VCaP (cell line): ENCODE results near the gene ZHX3.

Experiments
- H3K27ac ChIP-seq: fragments of 450-650 bp; 2 replicates; pipeline ENCODE4 v1.5.1; 2017
- TF ChIP-seq, protein P1 (sequence below): fragments of 450-650 bp; conservative IDR thresholded peaks from 2 replicates; pipeline ENCODE4 v1.5.1; 2017; ENCODE audit warnings: mild to moderate bottlenecking, moderate library complexity

The ZHX3 gene

DNA sequence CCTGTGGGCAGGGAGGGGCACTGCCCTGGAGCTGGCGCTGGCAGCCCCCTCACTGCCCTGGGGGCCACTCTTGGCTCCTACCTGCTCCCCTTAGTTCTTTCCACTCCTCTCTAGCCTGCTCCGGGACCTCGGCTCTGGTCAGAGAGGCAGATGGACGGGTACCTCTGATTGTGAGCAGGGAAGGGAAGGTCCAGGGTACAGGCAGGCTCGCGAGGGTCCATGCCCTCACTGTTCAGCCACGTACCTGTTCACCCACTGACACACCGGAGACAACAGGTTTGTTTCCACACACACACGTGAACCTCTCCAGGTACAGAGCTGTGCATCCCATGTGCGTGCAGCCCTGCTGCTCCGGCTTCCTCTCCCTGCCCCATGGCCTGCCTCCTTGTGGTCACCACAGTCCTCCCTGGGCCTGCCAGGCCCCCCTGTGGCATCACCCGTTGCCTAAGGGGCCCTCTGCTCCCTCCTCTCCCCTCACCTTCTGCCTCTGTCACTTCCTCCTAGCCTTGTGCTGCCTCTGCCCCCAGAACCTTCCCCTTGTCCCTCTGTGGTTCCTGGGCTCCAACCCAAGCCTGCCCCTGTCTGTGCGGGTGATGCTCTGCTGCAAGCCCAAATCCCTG lies 46.8 kb upstream of the ZHX3 start:
- no peak overlapping the region for H3K27ac ChIP-seq
- TF ChIP-seq, protein P1, sequence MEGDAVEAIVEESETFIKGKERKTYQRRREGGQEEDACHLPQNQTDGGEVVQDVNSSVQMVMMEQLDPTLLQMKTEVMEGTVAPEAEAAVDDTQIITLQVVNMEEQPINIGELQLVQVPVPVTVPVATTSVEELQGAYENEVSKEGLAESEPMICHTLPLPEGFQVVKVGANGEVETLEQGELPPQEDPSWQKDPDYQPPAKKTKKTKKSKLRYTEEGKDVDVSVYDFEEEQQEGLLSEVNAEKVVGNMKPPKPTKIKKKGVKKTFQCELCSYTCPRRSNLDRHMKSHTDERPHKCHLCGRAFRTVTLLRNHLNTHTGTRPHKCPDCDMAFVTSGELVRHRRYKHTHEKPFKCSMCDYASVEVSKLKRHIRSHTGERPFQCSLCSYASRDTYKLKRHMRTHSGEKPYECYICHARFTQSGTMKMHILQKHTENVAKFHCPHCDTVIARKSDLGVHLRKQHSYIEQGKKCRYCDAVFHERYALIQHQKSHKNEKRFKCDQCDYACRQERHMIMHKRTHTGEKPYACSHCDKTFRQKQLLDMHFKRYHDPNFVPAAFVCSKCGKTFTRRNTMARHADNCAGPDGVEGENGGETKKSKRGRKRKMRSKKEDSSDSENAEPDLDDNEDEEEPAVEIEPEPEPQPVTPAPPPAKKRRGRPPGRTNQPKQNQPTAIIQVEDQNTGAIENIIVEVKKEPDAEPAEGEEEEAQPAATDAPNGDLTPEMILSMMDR, result no peak

DNA sequence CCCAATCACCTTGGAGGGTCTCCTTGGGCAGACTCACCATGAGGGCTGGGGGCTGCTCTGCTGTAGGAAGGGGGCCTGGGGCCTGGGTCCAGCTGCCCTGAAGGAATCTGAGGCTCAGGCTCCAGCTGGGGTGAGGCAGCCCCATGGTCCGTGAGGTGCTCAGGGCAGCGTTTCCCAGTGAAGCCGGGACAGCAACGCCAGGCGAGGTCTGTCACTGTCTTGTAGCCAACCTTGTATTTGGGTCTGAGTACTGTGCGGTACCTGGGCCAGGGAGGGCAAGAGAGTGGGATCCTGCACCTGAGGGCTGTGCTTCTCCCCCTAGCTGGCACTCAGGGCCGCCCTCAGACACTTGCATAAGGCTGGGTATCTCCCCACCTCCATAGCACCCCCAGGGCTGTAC lies 46.1 kb upstream of the ZHX3 start:
- H3K27ac ChIP-seq, result no peak overlapping the region
- TF ChIP-seq, protein P1, result no peak

DNA sequence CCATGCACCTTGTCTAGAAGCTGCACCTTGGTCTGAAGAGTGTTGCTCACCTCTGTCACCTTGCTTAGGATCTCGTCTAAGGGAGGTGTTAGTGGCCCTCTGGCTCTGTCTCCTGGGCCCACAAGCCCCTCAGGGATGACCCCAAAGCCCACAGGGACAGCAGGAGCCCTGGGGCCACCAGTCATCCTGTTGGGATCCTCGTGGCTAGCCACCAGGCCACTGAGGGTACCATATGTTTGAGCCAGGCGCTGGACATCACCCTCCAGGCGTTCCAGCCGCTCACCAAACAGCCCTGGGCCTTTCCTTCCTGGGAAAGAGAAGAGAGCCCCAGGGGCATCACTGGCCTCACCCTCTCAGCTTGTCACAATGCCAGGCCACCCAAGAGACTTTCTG lies 45.2 kb upstream of the ZHX3 start:
- TF ChIP-seq, protein P1, result no peak

DNA sequence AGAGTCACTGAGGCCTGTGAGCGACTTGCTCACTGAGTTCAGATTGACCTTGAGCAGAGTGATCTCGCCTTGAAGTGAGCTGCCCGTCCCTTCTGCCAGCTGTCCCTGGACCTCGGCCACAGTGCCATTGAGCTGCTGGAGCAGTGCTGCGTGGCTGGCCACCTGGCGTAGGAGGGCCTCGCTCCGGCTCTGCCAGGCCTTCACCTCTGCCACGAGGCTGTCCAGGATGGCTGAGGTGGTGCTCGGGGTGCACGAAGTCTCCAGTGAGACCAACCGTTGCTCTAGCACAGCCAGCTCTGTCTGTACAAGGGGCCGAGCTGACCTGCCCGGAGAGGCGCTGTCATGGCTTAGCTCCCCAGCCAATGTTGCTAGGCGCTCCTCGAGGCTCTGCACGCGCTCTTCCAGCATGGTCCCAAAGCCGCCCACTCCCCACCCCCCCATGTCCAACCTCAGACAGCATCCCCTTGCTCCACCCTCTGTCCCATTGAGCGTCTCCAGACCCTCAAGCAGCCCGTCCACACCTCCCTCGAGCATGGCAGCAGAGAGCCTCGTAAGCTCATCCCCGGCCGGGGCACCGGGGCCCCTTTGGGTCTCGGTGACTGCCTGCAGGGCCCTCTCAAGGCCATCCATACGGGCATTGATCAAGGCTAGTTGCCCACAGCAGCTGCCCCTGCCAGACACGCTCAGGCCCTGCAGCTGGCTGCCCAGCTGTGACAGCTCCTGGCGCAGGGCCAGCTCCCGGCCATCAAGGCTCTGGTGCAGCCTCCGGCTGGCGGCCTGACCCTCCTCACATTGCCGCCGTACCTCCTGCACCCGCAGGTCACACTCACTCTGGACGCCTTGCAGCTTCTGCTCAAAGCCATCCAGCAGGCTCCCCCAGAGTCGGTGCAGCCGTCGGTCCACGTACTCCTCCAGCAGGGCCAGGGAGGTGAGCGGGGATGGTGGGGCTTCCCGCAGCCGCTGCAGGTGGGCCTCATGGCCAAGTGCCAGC lies 44.5 kb upstream of the ZHX3 start:
- TF ChIP-seq, protein P1, result no peak
- H3K27ac ChIP-seq, result no peak overlapping the region

More for the DNA sequence above, 45.2 kb upstream of the ZHX3 start:
- no peak overlapping the region for H3K27ac ChIP-seq

DNA sequence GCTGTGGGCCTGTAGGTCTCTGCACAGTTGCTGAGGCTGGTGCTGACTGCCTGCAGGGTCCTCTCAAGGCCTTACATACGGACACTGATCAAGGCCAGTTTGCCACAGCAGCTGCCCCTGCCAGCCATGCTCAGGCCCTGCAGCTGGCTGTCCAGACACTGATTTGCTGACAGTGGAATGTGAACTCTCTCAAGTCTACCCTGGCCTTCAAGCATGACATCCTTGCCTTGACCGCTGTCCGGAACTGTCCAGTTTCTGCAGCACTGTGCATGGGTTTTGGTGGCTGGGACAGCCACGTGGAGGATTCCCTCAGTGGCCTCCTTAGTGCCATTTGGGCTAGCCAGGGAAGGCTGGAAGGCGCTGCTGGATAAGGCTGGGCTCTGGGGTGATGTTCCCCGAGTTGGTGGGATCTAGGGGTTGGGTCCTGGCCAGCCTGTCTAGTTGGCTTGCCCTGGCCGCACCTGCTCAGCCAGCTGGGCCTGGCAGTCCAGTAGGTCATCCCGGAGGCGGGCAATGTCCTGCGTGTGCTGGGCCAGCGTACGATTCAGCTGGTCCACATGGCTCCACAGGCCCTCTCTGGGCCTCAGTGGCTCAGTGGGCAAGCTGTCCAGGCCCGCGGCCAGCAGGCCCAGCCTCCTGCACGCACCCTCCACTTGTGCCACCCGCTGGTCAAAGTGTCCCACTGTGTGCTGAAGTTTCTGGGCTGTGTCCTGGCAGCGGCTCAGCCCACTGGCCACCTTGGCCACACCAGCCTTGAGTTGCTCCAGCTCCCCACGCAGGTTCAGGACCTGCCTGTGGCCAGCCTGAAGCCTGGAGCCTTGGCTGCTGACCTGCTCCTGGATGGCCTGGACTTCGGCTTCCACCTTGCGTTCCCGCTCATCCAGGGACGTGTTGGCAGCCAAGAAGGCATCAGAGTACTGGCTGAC lies 43.6 kb upstream of the ZHX3 start:
- TF ChIP-seq, protein P1, result no peak

DNA sequence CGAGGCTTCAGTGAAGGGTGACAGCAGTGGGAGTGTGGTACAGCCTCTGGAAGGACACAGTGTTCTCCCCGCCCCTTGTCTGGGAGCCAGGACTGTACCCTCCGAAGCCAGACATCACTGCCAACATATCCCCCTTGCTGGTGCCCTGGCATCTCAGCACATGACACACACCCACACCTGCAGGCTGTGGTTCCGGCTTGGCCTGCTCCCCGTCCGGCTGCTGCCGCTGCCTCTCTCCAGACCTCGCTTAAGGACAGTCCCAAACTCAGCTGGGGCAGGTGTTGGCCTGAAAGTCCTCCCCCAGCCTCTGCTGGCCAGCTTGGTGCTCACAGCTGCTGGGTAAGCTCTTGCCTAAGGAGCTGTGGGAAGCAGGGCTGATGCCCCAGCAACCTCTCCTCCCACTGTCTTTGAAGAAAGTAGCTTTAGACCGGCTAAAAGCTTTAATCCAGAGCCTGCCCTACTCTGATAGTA lies 42.0 kb upstream of the ZHX3 start:
- TF ChIP-seq, protein P1, result no peak

More for the DNA sequence above, 43.6 kb upstream of the ZHX3 start:
- no peak overlapping the region for H3K27ac ChIP-seq

DNA sequence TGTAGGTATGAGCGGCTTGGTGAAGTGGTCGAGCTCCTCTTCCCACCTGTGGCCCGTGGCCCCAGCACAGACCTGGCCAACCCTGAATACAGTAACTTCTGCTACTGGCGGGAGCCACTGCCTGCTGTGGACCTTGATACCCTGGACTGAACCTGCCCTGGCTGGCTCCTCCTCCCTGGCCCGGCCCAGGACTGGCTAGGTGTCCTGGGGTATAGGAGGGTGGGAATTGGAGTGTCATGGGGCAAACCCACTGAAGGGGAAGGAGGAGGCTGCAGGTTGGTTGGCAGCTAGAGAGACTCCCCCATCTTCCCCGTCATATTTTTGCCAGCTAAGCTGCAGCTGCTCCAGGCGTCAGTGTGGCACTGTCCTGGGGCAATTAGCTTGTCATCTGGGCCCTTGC lies 41.2 kb upstream of the ZHX3 start:
- TF ChIP-seq, protein P1, result no peak
- H3K27ac ChIP-seq, result no peak overlapping the region

More for the DNA sequence above, 42.0 kb upstream of the ZHX3 start:
- no peak overlapping the region for H3K27ac ChIP-seq
